H9 (cell line): ENCODE measurements around the gene ANKRD2. TPM values are rescaled to one million over a fixed set of nuclear protein-coding genes. Genes with fewer than 3 reads are reported as not detected.

Experiments
- DNase-seq: peaks from one replicate; pipeline ENCODE4 v3.0.0-alpha.2; 2017
- H2AFZ ChIP-seq: one replicate; pipeline ENCODE4 v1.6.1; 2013; ENCODE audit warnings: mild to moderate bottlenecking, low read length, control low read depth, moderate library complexity
- H2AK5ac ChIP-seq: 2 replicates; pipeline ENCODE4 v1.6.1; 2013; ENCODE audit warnings: low read length, control low read depth, mixed read lengths; ENCODE audit not compliant: insufficient read length
- H2BK120ac ChIP-seq: one replicate; pipeline ENCODE4 v1.6.1; 2013; ENCODE audit warnings: low read depth, mild to moderate bottlenecking, low read length, control low read depth, inconsistent platforms; ENCODE audit not compliant: poor library complexity, severe bottlenecking
- H2BK12ac ChIP-seq: 2 replicates; pipeline ENCODE4 v1.6.1; 2013; ENCODE audit warnings: low read length, control low read depth, mixed read lengths, low read depth; ENCODE audit not compliant: insufficient read length
- H2BK15ac ChIP-seq: 2 replicates; pipeline ENCODE4 v1.6.1; 2013; ENCODE audit warnings: low read depth, low read length, control low read depth
- H2BK20ac ChIP-seq: one replicate; pipeline ENCODE4 v1.6.1; 2013; ENCODE audit warnings: low read depth, mild to moderate bottlenecking, low read length, control low read depth, inconsistent platforms; ENCODE audit not compliant: poor library complexity, severe bottlenecking
- H2BK5ac ChIP-seq: 2 replicates; pipeline ENCODE4 v1.6.1; 2013; ENCODE audit warnings: low read length, control low read depth, mixed read lengths; ENCODE audit not compliant: insufficient read length
- H3K14ac ChIP-seq: 2 replicates; pipeline ENCODE4 v1.6.1; 2013; ENCODE audit warnings: low read length, control low read depth; ENCODE audit not compliant: insufficient read depth
- H3K18ac ChIP-seq: 2 replicates; pipeline ENCODE4 v1.6.1; 2013; ENCODE audit warnings: low read depth, mild to moderate bottlenecking, mixed read lengths, low read length, control low read depth; ENCODE audit not compliant: insufficient read length
- H3K23ac ChIP-seq: 2 replicates; pipeline ENCODE4 v1.6.1; 2013; ENCODE audit warnings: low read length, control low read depth, mixed read lengths, low read depth; ENCODE audit not compliant: insufficient read length
- H3K23me2 ChIP-seq: 2 replicates; pipeline ENCODE4 v1.6.1; 2013; ENCODE audit warnings: low read depth, mild to moderate bottlenecking, mixed read lengths, low read length, control low read depth; ENCODE audit not compliant: insufficient read length, poor library complexity, severe bottlenecking
- H3K27ac ChIP-seq: 2 replicates; pipeline ENCODE4 v1.5.1; 2013; ENCODE audit warnings: low read length, control low read depth, mixed read lengths, low read depth; ENCODE audit not compliant: insufficient read length
- H3K27me3 ChIP-seq: 2 replicates; pipeline ENCODE4 v1.6.1; 2013; ENCODE audit warnings: low read length, control low read depth, inconsistent platforms; ENCODE audit not compliant: insufficient read depth
- H3K4ac ChIP-seq: 2 replicates; pipeline ENCODE4 v1.6.1; 2013; ENCODE audit warnings: low read depth, mild to moderate bottlenecking, control low read depth, inconsistent platforms, low read length, moderate library complexity
- H3K4me1 ChIP-seq: 2 replicates; pipeline ENCODE4 v1.6.1; 2013; ENCODE audit warnings: low read length, control low read depth, inconsistent platforms; ENCODE audit not compliant: insufficient read depth
- H3K4me2 ChIP-seq: 2 replicates; pipeline ENCODE4 v1.6.1; 2013; ENCODE audit warnings: low read length, control low read depth, mixed read lengths; ENCODE audit not compliant: insufficient read length, insufficient read depth
- H3K56ac ChIP-seq: 2 replicates; pipeline ENCODE4 v1.6.1; 2013; ENCODE audit warnings: low read depth, mild to moderate bottlenecking, mixed read lengths, low read length, control low read depth; ENCODE audit not compliant: insufficient read length
- H3K79me1 ChIP-seq: 2 replicates; pipeline ENCODE4 v1.6.1; 2013; ENCODE audit warnings: low read depth, mild to moderate bottlenecking, moderate library complexity, low read length, control low read depth, inconsistent platforms; ENCODE audit not compliant: insufficient read depth, poor library complexity, severe bottlenecking
- H3K79me2 ChIP-seq: 2 replicates; pipeline ENCODE4 v1.6.1; 2013; ENCODE audit warnings: low read length, control low read depth, inconsistent platforms; ENCODE audit not compliant: insufficient read depth
- H3K9ac ChIP-seq: 2 replicates; pipeline ENCODE4 v1.6.1; 2013; ENCODE audit warnings: low read length, control low read depth, mixed read lengths; ENCODE audit not compliant: insufficient read length; ENCODE audit errors: extremely low read depth
- H3K9me3 ChIP-seq: one replicate; pipeline ENCODE4 v1.6.1; 2013; ENCODE audit warnings: low read depth, low read length, inconsistent platforms; ENCODE audit not compliant: control insufficient read depth
- H3T11ph ChIP-seq: one replicate; pipeline ENCODE4 v1.6.1; 2013; ENCODE audit warnings: mild to moderate bottlenecking, low read length, control low read depth, inconsistent platforms
- H4K20me1 ChIP-seq: one replicate; pipeline ENCODE4 v1.6.1; 2013; ENCODE audit not compliant: control insufficient read depth, insufficient read length, insufficient read depth
- H4K5ac ChIP-seq: 2 replicates; pipeline ENCODE4 v1.6.1; 2013; ENCODE audit warnings: low read depth, mild to moderate bottlenecking, mixed read lengths, low read length, control low read depth; ENCODE audit not compliant: insufficient read length
- H4K8ac ChIP-seq: replicated peaks from 2 replicates; pipeline ENCODE4 v1.6.1; 2013; ENCODE audit warnings: low read length, control low read depth, mixed read lengths, low read depth; ENCODE audit not compliant: insufficient read length
- H4K91ac ChIP-seq: 2 replicates; pipeline ENCODE4 v1.6.1; 2013; ENCODE audit warnings: low read depth, mild to moderate bottlenecking, moderate library complexity, mixed read lengths, low read length, control low read depth; ENCODE audit not compliant: insufficient read length
- H3K27ac Mint-ChIP-seq, 3 experiments: 2 replicates in 2 of 3; 3 replicates in 1 of 3; pipeline ENCODE4 v1.8.0; 2020 to 2021; ENCODE audit warnings: mixed read lengths in 3 of 3, mild to moderate bottlenecking in 1 of 3, moderate library complexity in 1 of 3
- H3K27me3 Mint-ChIP-seq: 2 replicates; pipeline ENCODE4 v1.8.0; 2021; ENCODE audit warnings: low read depth, mild to moderate bottlenecking, moderate library complexity, mixed read lengths
- H3K36me3 Mint-ChIP-seq, 3 experiments: 2 replicates in 2 of 3; 3 replicates in 1 of 3; pipeline ENCODE4 v1.8.0; 2020 to 2021; ENCODE audit warnings: low read depth in 3 of 3, mixed read lengths in 3 of 3; ENCODE audit not compliant: insufficient read depth in 1 of 3
- H3K4me1 Mint-ChIP-seq, 2 experiments: 2 replicates each; pipeline ENCODE4 v1.8.0; 2020; ENCODE audit warnings: mixed read lengths in 2 of 2
- H3K4me3 Mint-ChIP-seq, 2 experiments: 2 replicates in 1 of 2; 3 replicates in 1 of 2; pipeline ENCODE4 v1.8.0; 2020 to 2021; ENCODE audit warnings: mild to moderate bottlenecking in 2 of 2, mixed read lengths in 2 of 2, moderate library complexity in 1 of 2
- H3K9me3 Mint-ChIP-seq, 2 experiments: 2 replicates in 1 of 2; 3 replicates in 1 of 2; pipeline ENCODE4 v1.8.0; 2020; ENCODE audit warnings: mild to moderate bottlenecking in 2 of 2, mixed read lengths in 2 of 2, moderate library complexity in 1 of 2
- WGBS: extraction: QIAGEN DNeasy Blood & Tissue Kit; methylation state at CpG from one replicate; pipeline ENCODE4 v1.1.7; 2013; ENCODE audit warnings: missing lambda C conversion rate, low lambda C conversion rate, mixed read lengths; ENCODE audit not compliant: insufficient read length; ENCODE audit errors: extremely low coverage; 5-methylcytosine and 5-hydroxymethylcytosine counted together
- total RNA-seq: library from RNA; stranded (reverse); gene quantifications from 2 replicates; pipeline ENCODE4 v1.2.1, GENCODE V29; 2021
- TF ChIP-seq, protein P1 (sequence below): fragments of 200-600 bp; sonication (generic); conservative IDR thresholded peaks from 3 replicates; pipeline ENCODE4 v1.8.0; 2021; ENCODE audit warnings: antibody characterized with exemption, mild to moderate bottlenecking

ANKRD2 gene
- total RNA-seq, 1 experiment from 2014 or later: not detected

DNA sequence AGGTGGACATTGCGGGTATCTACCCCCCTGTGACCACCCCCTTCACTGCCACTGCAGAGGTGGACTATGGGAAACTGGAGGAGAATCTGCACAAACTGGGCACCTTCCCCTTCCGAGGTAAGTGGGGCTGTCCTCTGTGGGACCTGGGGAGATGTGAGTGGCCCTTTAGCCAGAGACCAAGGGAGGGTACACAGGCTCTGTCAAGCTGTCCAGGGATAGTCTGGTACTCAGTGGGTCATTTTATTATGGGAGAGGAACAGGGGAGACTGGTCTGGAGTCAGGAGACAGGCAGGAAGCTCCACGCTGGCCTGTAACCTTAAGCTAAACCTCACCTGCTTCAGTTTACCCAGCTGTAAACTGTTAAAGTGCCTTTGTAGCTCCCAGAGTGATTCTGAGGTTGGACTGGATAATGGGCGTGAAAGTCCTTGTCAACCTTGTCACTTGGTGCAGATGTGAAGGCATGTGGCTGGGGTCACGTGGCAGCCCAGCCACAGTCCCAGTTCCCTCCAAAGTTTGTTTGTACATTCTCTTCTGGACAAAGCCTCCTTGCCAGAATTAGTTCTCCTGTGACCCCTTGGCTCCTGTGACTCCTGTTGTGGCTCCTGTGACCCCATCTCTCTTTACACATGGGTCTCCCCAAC is 12.3 kb downstream of the ANKRD2 start:
- no peak for DNase-seq
- H3K27ac ChIP-seq: no peak overlapping the region
- no peak overlapping the region for H3T11ph ChIP-seq
- H2AFZ ChIP-seq: no peak overlapping the region
- H3K18ac ChIP-seq: no peak overlapping the region
- no peak overlapping the region; the same call in 1 of the 2 replicates for H3K14ac ChIP-seq
- Mint-ChIP-seq H3K27ac (no peak overlapping the region; a peak in 1 of 7 replicates), H3K27me3 (peaks cover 2% of the 10 kb centered on the region; the same call in 1 of the 2 replicates), H3K4me1 (peaks cover 3 to 13% of the 10 kb centered on the region in 2 experiments; a peak in 3 of 4 replicates), H3K9me3 (no peaks in the 10 kb centered on the region), H3K36me3 (no peaks in the 10 kb centered on the region), H3K4me3 (no peak overlapping the region)
- H3K4ac ChIP-seq: no peak overlapping the region
- H3K9me3 ChIP-seq: no peaks in the 10 kb centered on the region
- H4K91ac ChIP-seq: no peak overlapping the region
- no peaks in the 10 kb centered on the region for H3K4me1 ChIP-seq
- H3K9ac ChIP-seq: no peak overlapping the region
- H4K20me1 ChIP-seq: no peaks in the 10 kb centered on the region
- H2BK20ac ChIP-seq: no peak overlapping the region
- H3K79me1 ChIP-seq: no peaks in the 10 kb centered on the region
- no peaks in the 10 kb centered on the region for H3K79me2 ChIP-seq
- no peak overlapping the region for H2BK5ac ChIP-seq
- H4K8ac ChIP-seq: no peak overlapping the region
- no CpG with 5 or more reads among the region's 5 CpGs for WGBS
- H2BK15ac ChIP-seq: no peak overlapping the region
- no peak overlapping the region for H2AK5ac ChIP-seq
- TF ChIP-seq, protein P1, sequence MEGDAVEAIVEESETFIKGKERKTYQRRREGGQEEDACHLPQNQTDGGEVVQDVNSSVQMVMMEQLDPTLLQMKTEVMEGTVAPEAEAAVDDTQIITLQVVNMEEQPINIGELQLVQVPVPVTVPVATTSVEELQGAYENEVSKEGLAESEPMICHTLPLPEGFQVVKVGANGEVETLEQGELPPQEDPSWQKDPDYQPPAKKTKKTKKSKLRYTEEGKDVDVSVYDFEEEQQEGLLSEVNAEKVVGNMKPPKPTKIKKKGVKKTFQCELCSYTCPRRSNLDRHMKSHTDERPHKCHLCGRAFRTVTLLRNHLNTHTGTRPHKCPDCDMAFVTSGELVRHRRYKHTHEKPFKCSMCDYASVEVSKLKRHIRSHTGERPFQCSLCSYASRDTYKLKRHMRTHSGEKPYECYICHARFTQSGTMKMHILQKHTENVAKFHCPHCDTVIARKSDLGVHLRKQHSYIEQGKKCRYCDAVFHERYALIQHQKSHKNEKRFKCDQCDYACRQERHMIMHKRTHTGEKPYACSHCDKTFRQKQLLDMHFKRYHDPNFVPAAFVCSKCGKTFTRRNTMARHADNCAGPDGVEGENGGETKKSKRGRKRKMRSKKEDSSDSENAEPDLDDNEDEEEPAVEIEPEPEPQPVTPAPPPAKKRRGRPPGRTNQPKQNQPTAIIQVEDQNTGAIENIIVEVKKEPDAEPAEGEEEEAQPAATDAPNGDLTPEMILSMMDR: no peak
- no peak overlapping the region for H4K5ac ChIP-seq
- no peak overlapping the region for H3K23ac ChIP-seq
- no peak overlapping the region for H2BK120ac ChIP-seq
- H3K4me2 ChIP-seq: no peak overlapping the region
- H2BK12ac ChIP-seq: no peak overlapping the region
- H3K23me2 ChIP-seq: no peaks in the 10 kb centered on the region
- H3K27me3 ChIP-seq: no peaks in the 10 kb centered on the region
- H3K56ac ChIP-seq: no peak overlapping the region
